NCI-H1048 (cell line): ENCODE measurements around the gene WARS2.
"Not testable (repeated sequence)": the region's sequence is repeated elsewhere in the genome, so short reads cannot be mapped to it uniquely, and the experiment has no call there.

Source experiments
- DNase-seq: peaks from one replicate; lab custom pipeline; 2025; lab: John Stamatoyannopoulos, UW

The WARS2 gene

DNA sequence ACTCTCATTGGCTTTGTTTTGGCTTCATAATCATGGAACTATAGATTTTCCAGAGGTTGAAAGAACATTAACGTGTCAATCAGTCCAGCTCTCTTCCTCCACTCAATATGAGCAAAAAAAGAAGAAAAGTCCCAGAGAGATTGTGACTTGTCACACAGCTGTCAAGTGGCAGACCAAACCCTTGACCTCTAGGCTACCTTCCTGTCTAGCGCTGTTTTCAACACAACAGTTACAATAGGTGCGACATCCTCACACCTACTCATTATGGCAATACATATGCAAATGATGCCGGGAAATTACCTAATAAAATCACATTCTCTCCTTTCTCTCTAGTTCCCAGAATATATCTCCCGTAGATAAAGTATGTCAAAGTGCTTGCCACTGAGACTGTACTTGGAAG lies 1.1 kb downstream of the WARS2 start:
- DNase-seq, result no peak

DNA sequence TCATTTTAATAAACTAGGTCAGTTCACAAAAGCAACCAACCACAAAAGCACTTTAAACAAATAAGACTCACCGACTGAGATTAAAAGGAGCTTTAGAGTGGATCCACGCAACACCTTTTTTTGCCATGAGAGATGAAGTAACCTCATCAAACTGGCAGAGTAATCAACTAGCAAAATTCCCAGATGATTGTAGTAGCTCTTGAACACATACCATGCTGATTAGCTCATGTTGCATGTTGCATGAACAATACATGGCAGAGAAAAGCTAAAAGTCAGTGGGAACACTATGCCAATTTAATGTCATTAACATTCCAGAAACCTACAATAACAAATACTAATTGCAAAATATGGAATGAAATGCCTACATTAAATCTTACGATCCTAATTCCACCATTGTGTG lies 4.1 kb downstream of the WARS2 start:
- DNase-seq, result no peak

DNA sequence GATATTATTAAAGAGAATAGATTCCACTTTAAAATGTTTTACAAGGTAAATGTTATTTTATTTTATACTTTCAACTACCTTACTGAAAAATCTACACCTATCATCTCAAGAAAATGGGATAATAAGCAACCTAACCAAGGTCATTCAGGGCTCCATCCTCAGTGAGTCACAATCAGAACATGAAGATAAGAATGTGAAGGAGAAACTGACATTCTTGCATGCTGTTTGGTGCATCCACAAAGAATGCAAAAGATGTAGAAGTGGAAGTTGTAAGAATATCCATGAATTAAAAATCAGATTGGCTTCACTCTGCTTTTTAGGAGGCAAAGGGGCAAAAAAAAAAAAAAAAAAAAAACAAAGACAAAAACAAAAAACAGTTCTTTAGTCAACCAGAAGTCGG lies 6.5 kb downstream of the WARS2 start:
- DNase-seq, result no peak

DNA sequence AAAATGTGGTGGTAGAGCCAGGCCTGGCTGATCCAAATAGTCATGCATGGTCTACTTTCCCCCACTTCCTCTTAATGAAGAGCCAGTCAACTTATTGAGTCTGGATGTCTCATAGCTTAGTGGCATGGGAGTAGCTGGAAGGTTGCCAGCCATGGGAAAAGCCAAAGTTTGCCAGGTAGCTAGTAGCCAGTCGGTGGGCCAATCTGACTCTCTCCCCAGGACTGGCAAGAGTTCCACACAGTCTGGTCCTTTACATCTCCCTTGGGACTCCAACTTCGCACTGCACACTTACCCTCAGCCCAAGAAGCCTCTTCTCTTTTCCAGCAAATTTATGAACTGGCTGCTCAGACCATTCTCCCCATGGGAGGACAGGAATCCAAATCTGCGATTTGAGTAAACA lies 8.3 kb downstream of the WARS2 start:
- DNase-seq, result no peak

- no peak for DNase-seq
Observed at GRCh38 chr1:119125874-119126273, 14.6 kb downstream of the WARS2 start.

DNA sequence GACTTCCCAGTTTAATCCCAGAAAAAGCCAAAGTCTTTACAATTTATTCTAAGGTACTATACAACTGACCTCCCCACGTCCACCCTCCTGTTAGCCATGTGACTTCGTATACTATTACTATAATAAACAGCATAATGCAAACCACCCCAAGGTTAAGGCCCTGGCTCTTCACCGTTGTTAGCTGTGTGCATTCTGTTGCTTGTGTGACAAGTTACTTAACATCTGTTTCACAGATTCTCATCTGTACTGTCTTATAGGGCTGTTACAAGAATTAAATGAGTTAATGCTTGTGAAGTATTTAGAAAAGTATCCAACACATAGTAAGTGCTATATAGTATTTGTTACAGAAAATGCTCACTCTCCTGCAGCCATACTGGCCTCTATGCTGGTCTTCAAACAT lies 15.7 kb downstream of the WARS2 start:
- no peak for DNase-seq

GRCh38 chr1:119121872-119122271 lies 18.6 kb downstream of the WARS2 start:
- not testable (repeated sequence) for DNase-seq

- no peak for DNase-seq
Observed at GRCh38 chr1:119116725-119117124, 23.7 kb downstream of the WARS2 start.

DNA sequence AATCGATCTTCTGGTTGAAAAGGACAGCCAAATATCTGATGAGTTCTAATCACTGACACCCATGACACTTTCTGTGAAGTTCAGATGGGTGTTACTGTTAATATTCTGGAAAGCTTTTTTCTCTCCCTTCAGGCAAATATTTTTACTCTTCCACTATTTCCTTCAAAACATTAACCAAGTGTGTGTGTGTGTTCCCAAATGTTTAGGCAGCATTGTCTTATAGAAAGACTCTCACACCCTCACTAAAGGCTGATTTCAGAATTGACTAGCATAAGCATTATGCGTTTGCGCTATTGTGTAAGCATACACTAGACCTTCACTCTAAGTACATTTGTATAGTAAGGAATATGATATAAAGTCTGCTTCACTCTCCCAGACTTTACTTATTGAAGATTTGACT lies 24.7 kb downstream of the WARS2 start:
- no peak for DNase-seq

GRCh38 chr1:119115311-119115710 lies 25.1 kb downstream of the WARS2 start:
- DNase-seq, result no peak

GRCh38 chr1:119114786-119115185 lies 25.7 kb downstream of the WARS2 start:
- DNase-seq, result no peak

DNA sequence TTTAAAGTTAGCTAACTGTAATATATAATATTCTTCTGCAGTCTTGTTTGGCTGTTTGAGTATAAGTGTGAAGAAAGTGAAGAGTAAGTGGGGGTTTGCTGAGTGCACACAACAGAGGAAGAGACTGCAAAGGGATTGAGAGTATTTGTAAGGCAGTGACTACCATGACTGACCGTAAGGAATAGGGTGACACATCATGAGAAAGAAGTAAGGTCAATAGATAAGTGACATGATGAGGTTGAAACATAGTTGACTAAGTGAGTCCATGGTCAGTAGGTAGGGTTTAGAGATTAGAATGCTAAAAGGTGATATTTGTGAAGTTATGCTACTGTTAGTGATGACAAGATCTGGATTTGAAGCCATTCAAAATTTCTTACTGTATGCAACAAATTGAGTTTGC lies 27.7 kb downstream of the WARS2 start:
- DNase-seq, result no peak

- no peak for DNase-seq
Observed at GRCh38 chr1:119112244-119112643, 28.2 kb downstream of the WARS2 start.

- no peak for DNase-seq
Observed at GRCh38 chr1:119108988-119109387, 31.5 kb downstream of the WARS2 start.

DNA sequence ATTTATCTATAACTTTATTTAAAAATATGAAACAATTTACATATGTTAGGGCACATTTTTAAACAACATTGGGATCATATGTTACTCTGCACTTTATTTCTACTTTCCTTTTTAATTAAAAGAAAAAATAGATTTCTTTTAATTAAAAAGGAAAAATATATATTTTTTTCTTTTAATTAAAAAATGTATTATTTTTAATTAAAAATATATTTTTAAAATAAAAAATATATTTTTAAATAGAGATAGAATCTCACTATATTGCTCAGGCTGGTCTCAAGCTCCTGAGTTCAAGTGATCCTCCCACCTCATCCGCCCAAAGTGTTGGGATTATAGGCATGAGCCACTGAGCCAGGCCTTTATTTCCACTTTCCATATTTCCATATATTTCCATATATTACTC lies 36.7 kb downstream of the WARS2 start:
- no peak for DNase-seq

- DNase-seq, result no peak
Observed at GRCh38 chr1:119102051-119102450, 38.4 kb downstream of the WARS2 start.

- DNase-seq, result no peak
Observed at GRCh38 chr1:119101563-119101962, 38.9 kb downstream of the WARS2 start.

GRCh38 chr1:119099775-119100174 lies 40.7 kb downstream of the WARS2 start:
- DNase-seq, result no peak

DNA sequence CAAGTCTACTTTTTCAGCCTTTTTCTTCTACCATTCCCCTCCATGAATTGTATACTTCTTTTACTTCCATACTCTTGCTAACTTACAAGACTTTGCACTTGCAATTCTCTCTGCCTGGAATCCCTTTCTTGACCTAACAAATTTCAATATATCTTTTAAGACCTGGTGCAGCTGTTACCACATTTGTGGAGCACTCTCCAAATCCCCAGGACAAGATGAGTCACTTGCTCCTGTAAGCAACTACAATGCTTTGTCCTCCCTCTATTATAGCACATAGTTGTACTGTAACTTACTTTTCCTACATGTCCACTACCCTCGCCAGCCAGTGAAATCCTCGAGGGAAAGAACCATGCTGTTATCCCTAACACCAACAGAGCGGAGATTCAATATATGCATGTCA lies 43.1 kb downstream of the WARS2 start:
- no peak for DNase-seq

GRCh38 chr1:119093721-119094120 lies 46.7 kb downstream of the WARS2 start:
- DNase-seq, result no peak

DNA sequence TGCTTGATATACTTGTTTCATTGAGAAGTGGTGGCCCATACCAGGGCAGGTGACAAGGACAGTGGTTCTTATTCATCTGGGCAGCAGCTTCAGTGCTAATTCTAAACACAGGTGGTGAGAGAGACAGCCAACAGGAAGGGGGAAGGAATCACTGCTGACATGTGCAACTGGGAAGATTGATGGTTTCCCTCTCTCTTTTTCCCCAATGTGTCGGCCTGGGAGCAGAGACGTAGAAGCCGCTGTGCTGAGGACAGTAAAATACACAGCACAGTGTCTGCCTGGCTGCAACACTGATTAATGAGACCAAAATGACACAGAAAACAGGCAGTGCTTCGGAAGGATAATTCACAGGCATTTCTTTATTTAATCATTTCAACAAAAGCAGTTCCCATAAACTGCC lies 48.8 kb downstream of the WARS2 start:
- DNase-seq, result no peak

DNA sequence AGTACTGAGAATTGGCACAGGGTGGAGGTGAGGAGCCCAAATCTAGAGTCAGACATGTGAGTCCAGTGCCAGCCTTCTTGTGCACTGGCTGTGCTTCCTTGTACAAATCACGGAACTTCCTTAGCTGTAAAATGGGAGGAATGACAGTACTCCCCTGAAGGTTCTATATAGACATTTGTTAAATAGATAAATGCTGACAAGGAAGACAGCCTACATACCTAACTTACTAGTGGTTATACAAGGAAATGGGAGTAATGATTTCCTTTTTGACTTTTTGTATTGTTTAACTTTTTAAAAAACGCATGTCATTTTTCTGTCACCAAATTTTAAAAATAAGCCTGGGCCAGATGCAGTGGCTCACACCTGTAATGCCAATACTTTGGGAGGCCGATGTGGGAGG lies 50.2 kb downstream of the WARS2 start:
- no peak for DNase-seq

DNA sequence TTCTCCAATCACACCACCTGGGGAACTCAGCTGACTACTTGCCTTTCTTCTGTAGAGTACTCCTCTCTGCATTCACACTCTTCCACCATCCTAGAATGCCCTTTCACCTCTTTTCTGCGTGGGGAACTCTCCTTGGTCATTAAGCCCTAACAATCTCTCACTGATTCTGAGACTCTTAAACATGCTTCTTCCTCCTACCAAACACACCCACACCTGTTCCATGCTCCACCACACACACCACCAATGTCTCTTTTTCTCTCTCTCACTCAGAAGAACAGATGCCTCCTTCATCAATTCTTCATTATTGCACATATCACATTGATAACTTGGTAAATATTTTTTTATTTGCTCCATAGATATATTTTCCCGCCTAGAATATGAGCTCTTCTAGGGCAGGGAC lies 53.6 kb downstream of the WARS2 start:
- DNase-seq, result no peak

- no peak for DNase-seq
Observed at GRCh38 chr1:119084798-119085197, 55.7 kb downstream of the WARS2 start.

DNA sequence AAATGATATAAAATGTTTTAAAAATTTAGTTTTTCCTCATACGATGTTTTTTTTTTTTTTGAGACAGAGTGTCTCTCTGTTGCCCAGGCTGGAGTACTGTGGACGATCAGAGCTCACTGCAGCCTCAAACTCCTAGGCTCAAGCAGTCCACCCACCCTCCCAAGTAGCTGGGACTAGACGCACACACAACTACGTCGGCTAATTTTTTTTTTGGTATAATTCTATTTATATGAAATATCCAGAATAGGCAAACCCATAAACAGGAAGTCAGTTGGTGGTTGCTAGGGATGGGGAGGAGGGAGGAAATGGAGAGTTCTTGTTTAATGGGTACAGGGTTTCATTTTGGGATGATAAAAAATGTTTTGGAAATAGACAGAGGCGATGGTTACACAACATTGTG lies 56.5 kb downstream of the WARS2 start:
- no peak for DNase-seq
